HCT116 (cell line): ENCODE results near the gene ANKRD37.

Source experiments
- CTCF ChIP-seq, 3 experiments: fragments of 200-600 bp in 1 of 3; sonication (generic) in 1 of 3; IDR thresholded peaks in 2 of 3; conservative IDR thresholded peaks in 1 of 3; 2 replicates each; pipeline ENCODE4 v1.5.1; 2012 to 2017; ENCODE audit warnings: low read depth in 2 of 3, low read length in 2 of 3, antibody characterized with exemption in 1 of 3, borderline replicate concordance in 1 of 3, control low read depth in 1 of 3, mild to moderate bottlenecking in 1 of 3, mixed read lengths in 1 of 3, mixed run types in 1 of 3, moderate library complexity in 1 of 3; ENCODE audit not compliant: insufficient read depth in 1 of 3
- EZH2 ChIP-seq: fragments of 200-600 bp; sonication (generic); IDR thresholded peaks from 2 replicates; pipeline ENCODE4 v1.6.1; 2017; ENCODE audit warnings: antibody characterized with exemption, mixed run types
- MAX ChIP-seq: IDR thresholded peaks from 2 replicates; pipeline ENCODE4 v1.6.1; 2012
- POLR2A ChIP-seq: IDR thresholded peaks from 2 replicates; pipeline ENCODE4 v1.7.0; 2011; ENCODE audit warnings: borderline replicate concordance; ENCODE audit not compliant: insufficient read depth, insufficient read length; ENCODE audit errors: extremely low read depth
- POLR2AphosphoS5 ChIP-seq: IDR thresholded peaks from 2 replicates; pipeline ENCODE4 v1.6.1; 2011; ENCODE audit warnings: mild to moderate bottlenecking, low read depth, low read length, moderate library complexity
- RAD21 ChIP-seq: IDR thresholded peaks from 2 replicates; pipeline ENCODE4 v1.6.1; 2012; ENCODE audit warnings: low read depth, mild to moderate bottlenecking
- SIN3A ChIP-seq: IDR thresholded peaks from 2 replicates; pipeline ENCODE4 v1.6.1; 2012; ENCODE audit warnings: low read depth
- SP1 ChIP-seq: IDR thresholded peaks from 2 replicates; pipeline ENCODE4 v1.6.1; 2012; ENCODE audit warnings: low read depth
- ZBTB33 ChIP-seq: IDR thresholded peaks from 2 replicates; pipeline ENCODE4 v1.6.1; 2011; ENCODE audit warnings: mild to moderate bottlenecking, low read length, moderate library complexity; ENCODE audit not compliant: insufficient replicate concordance; ENCODE audit errors: extremely low read depth
- ZFX ChIP-seq: fragments of 450-650 bp; IDR thresholded peaks from 2 replicates; pipeline ENCODE4 v1.6.1; 2017

GRCh38 chr4:185359767-185360446 lies 36.7 kb upstream of the ANKRD37 start:
- no peak for TF ChIP-seq POLR2A
- TF ChIP-seq SP1, result no peak
- no peak for TF ChIP-seq CTCF (IDR thresholded peaks at IDR 0.05 in 2 of 3, conservative IDR thresholded peaks at IDR 0.05 in 1 of 3; ENCODE audit: borderline replicate concordance in 1 of 3, insufficient read depth in 1 of 3, low read depth in 2 of 3, low read length in 2 of 3)
- no peak for TF ChIP-seq RAD21
- TF ChIP-seq ZBTB33, result no peak
- TF ChIP-seq MAX, result no peak
- TF ChIP-seq SIN3A, result no peak
- TF ChIP-seq EZH2, result no peak
- TF ChIP-seq POLR2AphosphoS5, result no peak
- no peak for TF ChIP-seq ZFX
